NOMO-1 treated with DMSO at 0.1 percent for 48 hours (cell line): ENCODE measurements around the gene ZG16B.

Experiments used
- DNase-seq: peaks from one replicate; lab custom pipeline; 2025; ENCODE audit not compliant: unreplicated experiment; lab: John Stamatoyannopoulos, UW

Gene ZG16B

DNA sequence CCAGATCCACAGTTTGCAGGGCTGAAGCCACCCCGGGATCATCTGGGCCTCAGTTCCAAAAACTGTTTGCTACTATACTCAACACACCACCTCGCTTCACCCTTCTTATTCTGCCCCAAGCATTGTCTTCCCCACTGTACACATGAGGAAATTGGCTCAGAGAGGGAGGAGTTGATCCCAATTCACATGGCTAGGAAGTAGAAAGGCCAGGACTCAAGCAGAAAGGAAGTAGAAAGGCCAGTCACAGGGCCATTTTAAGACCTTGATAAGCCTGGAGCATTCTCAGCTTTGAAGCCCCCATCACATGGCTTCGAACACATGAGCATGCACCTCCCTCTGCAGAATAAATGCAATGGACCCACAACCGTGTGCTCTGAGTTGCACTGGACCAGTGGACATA, 35.5 kb downstream of the ZG16B start:
- DNase-seq: no peak

DNA sequence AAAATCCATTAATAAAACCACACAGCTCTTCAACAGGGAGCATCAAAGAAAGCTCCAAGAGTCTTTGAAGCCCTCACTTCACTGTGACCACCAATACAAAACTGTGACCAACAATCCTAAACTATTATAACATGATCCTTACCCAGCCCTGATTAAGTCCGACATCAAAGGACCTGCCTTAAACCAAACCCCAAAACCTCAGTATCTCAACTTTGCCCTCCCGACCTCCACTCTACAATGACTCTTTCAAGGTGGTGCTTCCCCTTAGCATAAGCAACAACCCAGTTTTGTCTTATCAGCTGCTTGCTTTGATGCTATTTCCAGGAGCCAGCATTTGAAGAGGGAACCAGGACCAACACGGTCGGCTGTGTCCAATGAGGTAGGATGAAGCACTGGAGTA, 36.3 kb downstream of the ZG16B start:
- no peak for DNase-seq

DNA sequence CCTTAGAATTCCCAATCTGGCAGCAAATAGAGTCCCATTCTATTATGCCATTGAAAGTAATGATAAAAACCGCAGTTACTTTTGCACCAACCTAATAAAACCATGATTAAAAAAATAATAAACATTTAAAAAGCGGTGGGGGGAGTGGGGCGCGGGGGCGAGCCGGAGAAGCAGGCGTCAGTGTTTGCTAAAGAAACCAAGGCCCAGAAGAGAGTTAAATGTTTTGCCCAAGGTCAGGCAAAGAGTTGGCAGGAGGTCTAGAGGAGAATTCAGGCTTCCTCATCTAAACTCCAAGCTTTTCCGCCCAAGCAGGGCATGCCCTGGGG, 37.5 kb downstream of the ZG16B start:
- no peak for DNase-seq

DNA sequence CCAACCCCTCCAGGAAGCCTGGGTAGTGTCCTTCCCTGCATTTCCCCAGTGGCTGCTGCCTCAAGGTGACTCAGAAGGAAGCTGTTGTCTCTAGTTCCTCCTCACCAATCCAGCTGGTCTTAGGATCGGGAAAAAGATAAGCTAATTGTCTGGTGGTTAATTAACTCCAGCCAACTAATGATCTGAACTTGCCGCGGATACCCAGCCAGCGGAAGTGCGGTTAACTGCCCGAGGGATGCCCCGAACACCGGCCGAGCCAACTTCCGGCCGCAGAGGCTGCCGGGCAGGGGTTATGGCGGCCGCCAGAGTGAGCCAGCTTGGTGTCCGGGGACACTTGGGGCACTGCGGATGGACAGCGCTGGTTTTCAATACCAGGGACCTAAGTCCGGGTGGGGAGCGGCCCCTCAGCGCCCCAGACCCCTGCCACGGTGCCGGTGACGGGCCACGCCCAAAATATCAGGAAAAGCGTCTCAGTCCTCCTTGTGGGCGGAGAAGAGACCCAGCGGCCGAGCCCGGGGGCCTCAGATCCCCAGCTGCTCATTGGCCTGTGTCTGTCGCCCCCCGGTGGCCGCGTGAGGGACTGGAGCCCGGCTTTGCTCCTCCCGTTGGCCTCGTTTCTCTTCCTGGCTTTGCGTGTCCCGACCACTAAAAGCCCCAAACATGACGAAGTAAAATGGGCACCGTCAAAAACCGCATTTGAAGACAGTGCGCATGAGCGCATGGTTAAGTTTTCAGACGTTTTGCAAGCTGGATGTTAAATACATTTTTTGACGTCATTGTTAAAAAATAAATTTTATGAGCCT, 38.1 kb downstream of the ZG16B start:
- peak; percentile 93 for DNase-seq

DNA sequence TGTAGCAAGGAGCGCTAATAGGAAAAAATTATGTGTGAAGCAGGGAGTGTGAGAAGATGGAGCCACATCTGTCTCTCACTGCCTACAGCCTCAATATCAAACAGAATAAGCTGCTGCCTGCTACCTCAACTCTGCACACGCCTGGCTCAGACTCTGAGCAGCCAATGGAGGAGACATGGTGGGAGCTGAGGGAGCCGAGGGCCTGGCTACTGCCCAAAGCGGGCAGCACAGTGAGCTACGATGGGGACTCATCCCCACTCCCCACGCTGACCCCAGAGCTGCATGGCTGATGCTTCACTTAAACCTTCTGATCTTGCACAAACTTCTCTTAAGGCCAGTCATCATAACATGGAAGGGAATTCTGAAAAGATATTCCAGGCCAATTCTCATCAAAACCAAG, 41.8 kb downstream of the ZG16B start:
- no peak for DNase-seq

DNA sequence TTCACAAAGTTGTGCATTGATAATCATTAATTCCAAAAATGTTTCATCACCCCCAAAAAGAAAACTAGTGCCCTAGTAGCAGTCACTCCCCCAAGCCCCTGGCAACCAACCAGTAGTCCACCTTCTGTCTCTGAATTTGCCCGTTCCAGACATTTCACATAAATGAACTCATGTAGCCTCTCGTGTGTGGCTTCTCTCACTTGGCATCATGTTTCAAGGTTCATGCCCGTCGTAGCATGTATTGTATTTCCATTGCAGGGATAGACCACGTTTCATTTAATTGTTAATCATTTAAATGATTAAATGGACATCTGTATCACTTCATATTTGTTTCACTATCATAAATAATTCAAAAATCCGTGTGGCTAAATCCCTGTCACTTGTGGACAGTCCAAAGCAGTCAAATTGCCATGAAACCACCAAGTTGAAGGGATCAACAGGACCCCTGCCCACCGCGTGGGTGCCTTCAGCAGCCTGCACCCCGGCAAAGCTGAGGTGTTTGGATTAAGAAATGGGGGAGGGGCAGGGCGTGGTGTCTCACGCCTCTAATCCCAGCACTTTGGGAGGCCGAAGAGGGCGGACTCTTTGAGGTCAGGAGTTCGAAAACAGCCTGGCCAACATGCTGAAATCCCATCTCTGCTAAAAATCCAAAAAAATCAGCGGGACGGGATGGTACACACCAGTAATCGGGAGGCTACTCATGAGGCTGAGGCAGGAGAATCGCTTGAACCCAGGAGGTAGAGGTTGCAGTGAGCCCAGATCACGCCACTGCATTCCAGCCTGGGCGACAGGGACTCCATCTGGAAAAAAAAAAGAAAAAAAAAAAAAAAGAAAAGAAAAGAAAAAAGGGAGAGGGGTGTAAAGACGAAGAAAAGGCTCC, 44.2 kb downstream of the ZG16B start:
- no peak for DNase-seq

DNA sequence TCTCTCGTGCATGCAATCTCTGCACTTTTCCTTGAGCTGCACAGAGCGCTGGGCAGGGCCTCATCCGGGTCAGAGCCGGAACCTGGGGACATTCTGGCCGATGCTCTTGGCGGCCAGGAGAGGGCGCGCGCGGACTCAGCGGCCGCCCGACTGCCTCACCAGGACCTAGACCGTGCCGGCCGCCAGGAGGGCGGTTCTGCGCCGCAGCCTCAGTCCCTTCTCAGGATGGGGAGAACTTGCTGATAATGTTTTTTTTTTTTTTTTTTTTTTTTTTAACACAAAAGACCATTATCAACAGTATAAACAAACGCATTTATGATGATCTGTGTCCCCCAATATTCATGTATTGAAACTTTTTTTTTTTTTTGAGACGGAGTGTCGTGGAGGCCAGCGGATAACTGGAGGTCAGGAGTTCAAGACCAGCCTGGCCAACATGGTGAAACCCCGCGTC, 44.8 kb downstream of the ZG16B start:
- DNase-seq: peak; percentile 78

DNA sequence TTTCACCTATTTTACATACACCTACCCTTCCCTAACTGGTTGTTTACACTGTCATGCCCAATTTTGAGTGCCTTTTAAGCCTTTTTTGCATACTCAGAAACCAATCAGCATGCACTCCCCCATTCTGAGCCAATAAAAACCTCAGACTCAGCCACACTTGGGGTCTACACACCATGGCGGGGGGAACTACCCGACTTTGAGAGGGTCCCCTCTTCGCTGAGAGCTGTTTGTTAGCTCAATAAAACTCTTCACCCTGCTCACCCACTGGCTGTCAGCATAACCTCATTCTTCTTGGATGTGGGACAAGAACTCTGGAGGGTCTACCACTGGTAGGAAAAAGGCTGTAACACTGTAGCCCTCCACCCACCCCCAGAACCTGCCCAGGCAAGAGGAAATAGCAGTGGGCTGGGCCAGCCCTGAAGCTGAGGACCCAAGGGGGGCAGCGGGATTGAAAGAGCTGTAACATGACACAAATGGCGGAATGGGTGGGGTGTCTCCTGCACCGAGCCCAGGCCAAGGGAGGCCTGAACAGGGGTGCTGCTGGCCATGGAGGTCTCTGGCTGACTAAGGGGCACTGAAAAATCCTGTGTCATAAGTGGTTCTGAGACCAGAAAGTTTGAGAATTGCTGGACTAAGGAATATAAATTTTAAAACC, 49.9 kb downstream of the ZG16B start:
- DNase-seq: no peak
